ENCODE data around the gene OXNAD1.

- TF ChIP-seq CTCF (IDR thresholded peaks at IDR 0.05; ENCODE audit: low read length): no peak
- TF ChIP-seq EZH2phosphoT487 (IDR thresholded peaks at IDR 0.05; ENCODE audit: low read length): no peak
- no peak for TF ChIP-seq EZH2 (optimal IDR thresholded peaks at IDR 0.05; ENCODE audit: low read depth, low read length)
These were observed 6.8 kb upstream of the OXNAD1 start for GRCh38 chr3:16258177-16258576.

Data from MM.1S (cell line).